ENCODE data around the gene TIAL1.

- TF ChIP-seq CTCF (conservative IDR thresholded peaks at IDR 0.05; ENCODE audit: low read depth, low read length) (no peak), RCOR1 (IDR thresholded peaks at IDR 0.05; ENCODE audit: insufficient replicate concordance, low read length) (no peak)
These were observed 63.3 kb downstream of the TIAL1 start for GRCh38 chr10:119533473-119533872.

All from IMR-90 (cell line).